ENCODE data around the gene UBE2Q1.
"Not testable (repeated sequence)": the region's sequence is repeated elsewhere in the genome, so short reads cannot be mapped to it uniquely, and the experiment has no call there.

Gene UBE2Q1

GRCh38 chr1:154551474-154551873 lies 7.0 kb downstream of the UBE2Q1 start:
- no peak for DNase-seq (ENCODE audit: low read depth in 2 of 3, low spot score in 2 of 3)

DNA sequence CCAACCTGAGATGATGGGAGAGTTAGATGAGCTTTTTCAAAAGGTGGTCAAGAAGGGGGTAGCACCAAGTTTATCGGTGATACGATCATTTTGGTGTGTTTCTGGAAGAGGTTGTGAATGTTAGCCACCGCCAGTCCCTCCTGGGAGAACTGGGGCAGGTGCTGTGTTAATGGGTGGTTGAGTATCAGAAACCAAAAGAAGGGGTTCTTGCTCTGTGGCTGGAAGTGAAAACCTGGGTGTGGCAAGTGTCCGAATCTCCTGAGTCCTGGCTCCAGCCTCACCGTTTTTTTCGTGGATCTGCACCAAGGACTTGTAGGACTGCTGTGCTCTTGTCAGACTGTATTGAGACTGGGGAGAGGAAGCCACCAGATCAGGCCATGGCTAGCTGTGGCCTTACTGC lies 7.8 kb downstream of the UBE2Q1 start:
- no peak for DNase-seq (ENCODE audit: low read depth in 2 of 3, low spot score in 2 of 3)

- DNase-seq (ENCODE audit: low read depth in 2 of 3, low spot score in 2 of 3): no peak
Observed at GRCh38 chr1:154550070-154550469, 8.4 kb downstream of the UBE2Q1 start.

GRCh38 chr1:154549202-154549770 lies 9.2 kb downstream of the UBE2Q1 start:
- DNase-seq (ENCODE audit: low read depth in 2 of 3, low spot score in 2 of 3): no peak

- no peak for DNase-seq (ENCODE audit: low read depth in 2 of 3, low spot score in 2 of 3)
Observed at GRCh38 chr1:154548028-154548427, 10.4 kb downstream of the UBE2Q1 start.

- DNase-seq (ENCODE audit: low read depth in 2 of 3, low spot score in 2 of 3): no peak
Observed at GRCh38 chr1:154547105-154547732, 11.2 kb downstream of the UBE2Q1 start.

DNA sequence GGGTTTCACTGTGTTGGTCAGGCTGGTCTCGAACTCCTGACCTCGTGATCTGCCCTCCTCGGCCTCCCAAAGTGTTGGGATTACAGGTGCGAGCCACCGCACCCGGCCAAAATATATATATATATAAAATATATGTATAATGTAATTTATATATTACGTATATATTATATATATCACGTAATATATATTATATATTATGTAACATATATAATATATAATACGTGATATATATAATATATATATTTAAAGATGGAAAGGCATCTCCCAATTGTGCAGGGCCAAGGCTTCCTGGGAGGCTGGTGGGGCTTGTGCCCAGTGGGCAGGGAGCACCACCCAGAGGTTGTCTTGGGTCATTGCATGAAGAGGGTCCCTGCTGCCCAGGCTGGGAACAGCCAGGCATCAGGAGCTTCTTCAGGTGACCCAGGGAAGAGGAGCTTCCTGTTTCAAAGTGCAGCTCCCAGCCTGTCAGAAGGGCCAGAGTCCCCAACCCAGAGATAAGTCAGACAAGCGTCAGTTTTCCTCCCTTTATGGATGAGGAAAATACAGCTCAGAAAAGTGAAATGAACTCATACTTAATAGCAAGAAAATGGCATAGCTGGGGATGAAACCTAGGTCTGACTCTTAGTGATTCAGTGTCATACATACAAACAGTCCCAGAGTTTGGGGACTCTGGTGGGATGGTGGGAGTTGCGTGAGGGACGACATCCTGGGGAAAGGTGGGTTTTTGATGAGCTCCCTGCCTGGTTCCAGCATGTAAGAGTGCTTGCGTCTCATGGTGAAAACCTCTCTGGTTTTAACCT lies 12.0 kb downstream of the UBE2Q1 start:
- peak in 1 of 3 experiments; percentile 19 for DNase-seq (ENCODE audit: low read depth in 2 of 3, low spot score in 2 of 3)

DNA sequence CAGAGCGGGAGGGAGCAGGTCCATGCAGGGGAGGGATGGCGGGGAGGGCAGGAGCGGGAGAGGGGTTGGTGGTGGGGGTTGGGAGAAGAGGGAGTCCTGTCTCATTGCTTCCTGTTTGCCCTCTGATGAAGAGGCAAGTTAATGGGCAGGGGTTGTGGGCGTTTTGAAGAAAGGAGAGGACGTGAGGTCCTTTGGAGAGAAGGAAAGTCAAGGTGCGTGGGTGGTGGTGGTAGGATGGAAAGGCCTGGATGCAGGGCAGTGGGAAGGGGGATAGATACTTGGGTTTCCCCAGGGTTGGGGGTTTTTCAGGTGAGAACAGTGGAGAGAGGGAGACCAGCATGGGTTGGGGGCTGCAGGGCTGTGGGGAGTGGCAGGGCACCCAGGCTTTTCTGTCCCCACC lies 17.2 kb downstream of the UBE2Q1 start:
- no peak for DNase-seq (ENCODE audit: low read depth in 2 of 3, low spot score in 2 of 3)

DNA sequence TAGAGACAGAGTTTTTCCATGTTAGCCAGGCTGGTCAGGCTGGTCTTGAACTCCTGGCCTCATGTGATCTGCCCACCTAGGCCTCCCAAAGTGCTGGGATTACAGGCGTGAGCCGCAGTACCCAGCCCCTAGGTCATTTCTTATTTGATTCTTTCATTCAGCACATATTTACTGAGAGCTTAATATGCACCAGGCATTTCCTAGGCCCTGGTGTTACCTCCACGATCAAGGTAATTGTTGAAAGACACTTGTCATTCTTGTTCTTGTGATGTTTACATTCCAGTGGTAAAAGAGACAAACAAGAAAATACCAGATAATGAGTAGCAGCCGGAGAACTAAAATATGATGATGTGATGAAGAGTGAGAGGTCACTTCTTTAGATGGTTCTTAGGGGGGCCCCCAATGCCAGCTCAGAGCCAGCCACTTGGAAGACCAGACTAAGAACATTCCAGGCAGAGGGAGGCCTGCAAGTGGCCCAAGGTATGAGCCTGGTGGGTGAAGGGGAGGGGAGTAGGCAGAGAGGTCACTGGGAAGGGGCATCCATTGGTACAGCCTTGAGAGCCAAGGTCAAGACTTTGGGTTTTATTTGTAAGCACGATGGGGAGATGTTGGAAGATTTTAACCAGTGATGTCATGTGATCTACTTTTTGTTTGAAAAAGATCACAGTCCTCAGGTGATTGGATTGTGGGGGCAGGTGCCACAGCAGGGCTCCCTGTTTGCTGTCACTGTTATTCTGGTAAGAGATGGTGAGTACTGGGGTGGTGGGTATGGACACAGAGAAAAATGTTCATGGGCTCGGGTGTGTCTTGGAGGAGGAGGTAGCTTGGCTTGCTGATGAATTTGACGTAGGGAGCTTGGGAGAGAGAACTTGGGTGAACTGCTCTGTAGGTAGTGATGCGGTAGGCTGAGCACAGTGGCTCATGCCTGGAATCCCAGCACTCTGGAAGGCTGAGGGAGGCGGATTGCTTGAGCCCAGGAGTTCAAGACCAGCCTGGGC lies 18.7 kb downstream of the UBE2Q1 start:
- no peak for DNase-seq (ENCODE audit: low read depth in 2 of 3, low spot score in 2 of 3)

DNA sequence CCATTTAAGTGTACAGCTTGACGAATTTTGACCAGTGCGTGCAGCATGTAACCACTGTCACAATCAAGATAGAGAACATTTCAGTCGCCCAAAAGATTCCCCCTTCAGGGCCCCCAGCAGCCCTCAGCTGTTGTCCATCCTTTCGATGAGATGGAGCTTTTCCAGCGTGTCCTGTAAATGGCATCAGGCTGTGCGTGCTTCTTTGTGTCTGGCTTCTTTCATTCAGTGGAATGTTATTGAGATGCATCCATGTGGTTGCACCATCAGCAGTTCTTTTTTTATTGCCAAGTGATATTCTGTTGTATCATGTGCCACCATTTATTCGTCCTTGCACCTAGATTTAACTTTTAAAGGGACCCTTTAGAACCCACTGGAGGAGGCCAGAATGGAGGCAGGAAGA lies 21.9 kb downstream of the UBE2Q1 start:
- DNase-seq (ENCODE audit: low read depth in 2 of 3, low spot score in 2 of 3): no peak

DNA sequence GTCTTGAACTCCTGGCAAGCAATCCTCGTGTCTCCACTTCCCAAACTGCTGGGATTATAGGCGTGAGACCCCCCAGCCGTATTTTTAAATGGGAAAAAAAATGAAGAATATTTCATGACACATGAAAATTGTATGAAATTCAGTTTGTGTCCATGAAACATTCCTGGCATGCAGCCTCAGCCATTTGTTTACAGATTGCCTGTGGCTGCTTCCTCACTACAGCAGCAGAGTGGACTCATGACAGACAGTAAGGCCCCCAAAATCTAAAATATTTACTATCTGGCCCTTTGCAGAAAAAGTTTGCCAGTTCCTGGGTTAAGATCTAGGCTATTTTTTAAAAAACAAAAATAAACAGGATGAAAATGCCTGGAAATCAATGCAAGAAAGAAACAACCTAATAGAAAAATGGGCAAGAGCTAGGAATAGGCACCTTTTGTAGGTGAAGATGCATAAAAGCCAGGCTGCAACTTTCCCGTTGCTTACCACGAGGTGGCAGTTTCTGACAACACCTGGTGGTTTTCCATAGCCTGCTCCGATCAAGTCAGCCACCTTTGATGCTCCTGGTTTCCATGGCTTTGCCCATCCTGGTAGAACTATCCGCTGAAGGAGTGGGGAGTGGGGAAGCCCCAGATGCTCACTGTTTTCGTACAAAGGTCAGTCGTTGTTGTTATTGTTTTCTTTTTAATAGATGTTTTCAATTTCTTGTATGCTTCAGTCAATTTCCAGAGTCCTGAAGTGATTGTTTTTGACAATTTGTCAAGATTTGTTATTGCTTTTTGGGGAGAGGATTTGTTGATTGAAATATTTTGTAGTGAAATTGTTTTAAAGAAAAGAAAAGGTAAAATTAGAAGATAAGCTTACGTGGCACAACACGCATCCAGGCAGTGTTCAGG lies 24.3 kb downstream of the UBE2Q1 start:
- no peak for DNase-seq (ENCODE audit: low read depth in 2 of 3, low spot score in 2 of 3)

GRCh38 chr1:154531950-154532349 lies 26.5 kb downstream of the UBE2Q1 start:
- DNase-seq (ENCODE audit: low read depth in 2 of 3, low spot score in 2 of 3): not testable (repeated sequence)

DNA sequence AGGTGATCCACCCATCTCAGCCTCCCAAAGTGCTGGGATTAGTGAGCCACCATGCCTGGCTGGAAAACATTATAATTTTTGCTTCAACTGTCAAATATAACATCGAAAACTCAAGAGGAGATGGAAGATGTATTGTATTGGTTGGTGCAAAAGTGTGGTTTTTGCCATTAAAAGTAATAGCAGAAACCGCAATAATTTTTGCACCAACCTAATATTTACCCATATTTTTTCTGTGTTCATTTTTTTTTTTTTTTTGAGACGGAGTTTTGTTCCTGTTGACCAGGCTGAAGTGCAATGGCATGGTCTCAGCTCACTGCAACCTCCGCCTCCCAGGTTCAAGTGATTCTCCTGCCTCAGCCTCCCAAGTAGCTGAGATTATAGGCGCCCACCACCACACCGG lies 29.2 kb downstream of the UBE2Q1 start:
- DNase-seq (ENCODE audit: low read depth in 2 of 3, low spot score in 2 of 3): no peak

DNA sequence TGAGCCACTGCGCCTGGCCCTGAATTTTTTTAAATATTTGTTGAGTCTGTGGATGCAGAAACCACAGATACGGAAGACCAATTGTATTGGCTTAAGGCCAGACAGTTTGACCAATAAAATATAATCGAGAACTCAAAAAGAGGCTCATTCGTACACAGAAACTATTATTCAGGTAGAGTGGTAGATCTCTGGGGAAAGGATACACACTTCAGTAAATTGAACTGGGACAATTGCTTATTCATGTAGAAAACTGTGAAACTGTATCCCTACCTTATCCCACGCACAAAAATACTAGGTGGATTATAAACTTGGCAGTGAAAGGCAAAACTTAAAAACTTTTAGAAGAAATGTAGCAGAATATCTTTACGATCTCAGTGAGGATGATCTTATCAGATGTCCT lies 31.3 kb downstream of the UBE2Q1 start:
- no peak for DNase-seq (ENCODE audit: low read depth in 2 of 3, low spot score in 2 of 3)

- no peak for DNase-seq (ENCODE audit: low read depth in 2 of 3, low spot score in 2 of 3)
Observed at GRCh38 chr1:154524881-154525280, 33.6 kb downstream of the UBE2Q1 start.

GRCh38 chr1:154521695-154522094 lies 36.8 kb downstream of the UBE2Q1 start:
- no peak for DNase-seq (ENCODE audit: low read depth in 2 of 3, low spot score in 2 of 3)

- no peak for DNase-seq (ENCODE audit: low read depth in 2 of 3, low spot score in 2 of 3)
Observed at GRCh38 chr1:154520333-154520732, 38.1 kb downstream of the UBE2Q1 start.

GRCh38 chr1:154519591-154519991 lies 38.9 kb downstream of the UBE2Q1 start:
- no peak for DNase-seq (ENCODE audit: low read depth in 2 of 3, low spot score in 2 of 3)

DNA sequence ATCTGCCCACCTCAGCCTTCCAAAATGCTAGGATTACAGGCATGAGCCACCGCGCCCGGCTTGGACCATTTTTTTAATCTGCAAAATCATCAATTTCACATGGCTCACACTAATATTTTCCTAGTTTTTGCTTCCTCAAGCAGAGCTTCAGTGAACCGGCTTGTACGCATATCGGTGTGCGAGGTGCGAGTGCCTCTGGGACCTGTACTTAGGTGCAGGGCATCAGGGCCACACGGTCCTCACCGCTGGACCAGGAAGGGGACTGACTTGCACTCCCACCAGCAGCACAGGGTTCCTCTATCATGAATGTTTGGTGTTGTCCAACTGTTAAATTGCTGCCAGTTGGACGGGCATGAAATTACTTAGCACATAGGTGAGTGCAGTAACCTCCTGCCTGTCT lies 40.8 kb downstream of the UBE2Q1 start:
- no peak for DNase-seq (ENCODE audit: low read depth in 2 of 3, low spot score in 2 of 3)

GRCh38 chr1:154514066-154514553 lies 44.4 kb downstream of the UBE2Q1 start:
- no peak for DNase-seq (ENCODE audit: low read depth in 2 of 3, low spot score in 2 of 3)
